B cell (primary cell): ENCODE results near the gene DCST2. TPM values are rescaled to one million over a fixed set of nuclear protein-coding genes. Genes with fewer than 3 reads are reported as not detected.

Source experiments
- ATAC-seq: fragments of 200-7000 bp; cut with Tn5 transposase; one replicate; pipeline ENCODE4 v1.10.0; 2021; ENCODE audit warnings: low read depth, mild to moderate bottlenecking, moderate number of reproducible peaks, moderate library complexity
- CTCF ChIA-PET: fragments of 350-600 bp; sonication (Branson Sonifier 250); formaldehyde crosslinking; loops from one replicate; lab custom pipeline; 2021; ENCODE audit warnings: antibody characterized with exemption, inconsistent platforms; lab: Charles Lee
- POLR2A ChIA-PET: fragments of 350-600 bp; sonication (Branson Sonifier 250); formaldehyde crosslinking; loops from one replicate; lab custom pipeline; 2021; ENCODE audit warnings: antibody characterized with exemption; lab: Charles Lee
- DNase-seq: peaks from one replicate; pipeline ENCODE4 v3.0.0; 2013
- H2AFZ ChIP-seq: 2 replicates; pipeline ENCODE4 v1.6.1; 2012; ENCODE audit warnings: mild to moderate bottlenecking, low read depth, low read length; ENCODE audit not compliant: insufficient read depth, poor library complexity, severe bottlenecking
- H3K27ac ChIP-seq, 2 donors: 1 replicate in 1 of 2; 2 replicates in 1 of 2; pipeline ENCODE4 v1.5.1; 2012 to 2013; ENCODE audit warnings: low read length in 2 of 2, mild to moderate bottlenecking in 2 of 2, moderate library complexity in 1 of 2
- H3K27me3 ChIP-seq, 4 experiments: fragments of 200-600 bp in 1 of 4; sonication (generic) in 1 of 4; replicated peaks in 1 of 4; 1 replicate in 2 of 4; 2 replicates in 2 of 4; pipeline versions ENCODE4 v1.6.1 to v1.7.0; 2013 to 2016; ENCODE audit warnings: low read length in 3 of 4, mild to moderate bottlenecking in 2 of 4, mixed read lengths in 1 of 4, moderate library complexity in 1 of 4; ENCODE audit not compliant: insufficient read depth in 4 of 4, control insufficient read depth in 3 of 4; ENCODE audit errors: control extremely low read depth in 1 of 4
- H3K36me3 ChIP-seq, 2 experiments: replicated peaks in 1 of 2; 1 replicate in 1 of 2; 2 replicates in 1 of 2; pipeline versions ENCODE4 v1.6.1 to v1.7.1; 2013; ENCODE audit warnings: low read length in 1 of 2; ENCODE audit not compliant: insufficient read depth in 2 of 2, control insufficient read depth in 1 of 2; ENCODE audit errors: control extremely low read depth in 1 of 2, extremely low read depth in 1 of 2
- H3K4me1 ChIP-seq, 2 donors: fragments of 200-600 bp in 1 of 2; sonication (generic) in 1 of 2; 1 replicate in 1 of 2; 2 replicates in 1 of 2; pipeline versions ENCODE4 v1.5.1 to v1.6.1; 2013 to 2017; ENCODE audit warnings: low read length in 2 of 2; ENCODE audit not compliant: control insufficient read depth in 2 of 2, insufficient read depth in 2 of 2
- H3K4me2 ChIP-seq: replicated peaks from 2 replicates; pipeline ENCODE3; 2012; ENCODE audit warnings: mild to moderate bottlenecking, low read depth, low read length; ENCODE audit not compliant: poor library complexity, severe bottlenecking
- H3K4me3 ChIP-seq, 5 experiments: fragments of 200-600 bp in 1 of 5; sonication (generic) in 1 of 5; 1 replicate in 3 of 5; 2 replicates in 2 of 5; pipeline versions ENCODE4 v1.5.1 to v1.7.0; 2011 to 2016; ENCODE audit warnings: low read length in 4 of 5, mild to moderate bottlenecking in 4 of 5, low read depth in 2 of 5, control low read depth in 1 of 5, moderate library complexity in 1 of 5; ENCODE audit not compliant: insufficient read depth in 1 of 5; ENCODE audit errors: control extremely low read depth in 1 of 5, extremely low read depth in 1 of 5
- H3K79me2 ChIP-seq: fragments of 200-600 bp; sonication (generic); one replicate; pipeline ENCODE4 v1.6.0; 2016; ENCODE audit warnings: low read length; ENCODE audit not compliant: control insufficient read depth, insufficient read depth
- H3K9ac ChIP-seq: fragments of 200-600 bp; sonication (generic); 2 replicates; pipeline ENCODE4 v1.6.1; 2017; ENCODE audit warnings: mild to moderate bottlenecking, low read length, moderate library complexity
- H3K9me3 ChIP-seq, 3 donors: one replicate each; pipeline versions ENCODE4 v1.6.1 to v1.7.1; 2013; ENCODE audit warnings: low read length in 2 of 3; ENCODE audit not compliant: control insufficient read depth in 2 of 3, insufficient read depth in 1 of 3; ENCODE audit errors: control extremely low read depth in 1 of 3
- H4K20me1 ChIP-seq: 2 replicates; pipeline ENCODE4 v1.6.0; 2012; ENCODE audit warnings: mild to moderate bottlenecking, low read length; ENCODE audit not compliant: insufficient read depth, control insufficient read depth, poor library complexity, severe bottlenecking
- H3K27ac Mint-ChIP-seq: one replicate; pipeline ENCODE4 v1.8.0; 2021; ENCODE audit warnings: mixed read lengths
- H3K27me3 Mint-ChIP-seq: one replicate; pipeline ENCODE4 v1.8.0; 2021; ENCODE audit warnings: mixed read lengths
- H3K4me1 Mint-ChIP-seq: one replicate; pipeline ENCODE4 v1.8.0; 2021; ENCODE audit warnings: mixed read lengths
- H3K4me3 Mint-ChIP-seq: one replicate; pipeline ENCODE4 v1.8.0; 2021; ENCODE audit warnings: mixed read lengths
- H3K9me3 Mint-ChIP-seq: one replicate; pipeline ENCODE4 v1.8.0; 2022; ENCODE audit warnings: mixed read lengths; ENCODE audit not compliant: insufficient read depth
- EZH2 ChIP-seq: IDR thresholded peaks from 2 replicates; pipeline ENCODE4 v1.6.1; 2012; ENCODE audit warnings: borderline replicate concordance, low read depth, mild to moderate bottlenecking, moderate library complexity, low read length; ENCODE audit not compliant: insufficient read depth, poor library complexity, severe bottlenecking
- WGBS: methylation state at CpG from one replicate; pipeline ENCODE4 v1.1.5; 2013; ENCODE audit warnings: missing lambda C conversion rate; ENCODE audit not compliant: insufficient coverage; 5-methylcytosine and 5-hydroxymethylcytosine counted together
- intact Hi-C: fragments of 100-400 bp; cut with micrococcal nuclease; formaldehyde crosslinking; loops from one replicate; pipeline ENCODE4 v1.10.0; 2022
- polyA plus RNA-seq: library from polyadenylated mRNA; depleted of rRNA; stranded (reverse); fragments of >200 nt; gene quantifications from 2 replicates; pipeline ENCODE4 v1.2.3, GENCODE V29; 2012
- small RNA-seq: library from RNA; depleted of rRNA; stranded (forward); fragments of <200 nt; gene quantifications from one replicate; pipeline ENCODE3, GENCODE V24; 2012; ENCODE audit warnings: low replicate concordance, low read depth; ENCODE audit not compliant: insufficient read length
- total RNA-seq, 2 donors: library from RNA; stranded (reverse); fragments of 120-200 nt in 1 of 2; gene quantifications; 1 replicate in 1 of 2; 2 replicates in 1 of 2; pipeline versions ENCODE4 v1.2.3 to v1.2.4, GENCODE V29; 2013 to 2022
- TF ChIP-seq, protein P1 (sequence below): fragments of 200-600 bp; IDR thresholded peaks from one replicate; pipeline ENCODE4 v1.8.0; 2022; ENCODE audit warnings: antibody characterized with exemption, mild to moderate bottlenecking

Gene DCST2
- total and polyA plus RNA-seq, 2 donors (not counting 1 experiment from before 2014, with no cell fraction given), result 0.89 to 5.4 TPM

DNA sequence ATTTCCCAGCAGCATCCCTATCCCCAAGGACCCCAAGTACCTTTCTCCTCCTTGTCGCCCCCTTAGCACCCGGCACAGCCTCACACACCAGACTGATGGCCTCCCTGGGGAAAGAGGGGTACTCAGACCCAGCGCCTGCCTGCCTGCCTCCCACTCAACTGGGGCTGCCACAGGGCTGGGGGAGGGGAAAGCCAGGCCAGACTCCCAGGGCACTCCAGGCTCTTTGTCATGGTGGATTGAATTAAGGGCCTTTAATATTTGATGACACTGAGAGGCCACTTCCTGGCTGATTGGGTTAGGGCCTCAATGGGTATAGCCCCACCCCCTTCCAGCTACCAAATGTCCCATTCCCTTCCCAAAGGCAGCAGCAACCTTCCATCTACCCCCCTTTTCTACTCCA lies 64.8 kb downstream of the DCST2 start:
- no peak overlapping the region for H3K4me3 Mint-ChIP-seq
- TF ChIP-seq, protein P1, sequence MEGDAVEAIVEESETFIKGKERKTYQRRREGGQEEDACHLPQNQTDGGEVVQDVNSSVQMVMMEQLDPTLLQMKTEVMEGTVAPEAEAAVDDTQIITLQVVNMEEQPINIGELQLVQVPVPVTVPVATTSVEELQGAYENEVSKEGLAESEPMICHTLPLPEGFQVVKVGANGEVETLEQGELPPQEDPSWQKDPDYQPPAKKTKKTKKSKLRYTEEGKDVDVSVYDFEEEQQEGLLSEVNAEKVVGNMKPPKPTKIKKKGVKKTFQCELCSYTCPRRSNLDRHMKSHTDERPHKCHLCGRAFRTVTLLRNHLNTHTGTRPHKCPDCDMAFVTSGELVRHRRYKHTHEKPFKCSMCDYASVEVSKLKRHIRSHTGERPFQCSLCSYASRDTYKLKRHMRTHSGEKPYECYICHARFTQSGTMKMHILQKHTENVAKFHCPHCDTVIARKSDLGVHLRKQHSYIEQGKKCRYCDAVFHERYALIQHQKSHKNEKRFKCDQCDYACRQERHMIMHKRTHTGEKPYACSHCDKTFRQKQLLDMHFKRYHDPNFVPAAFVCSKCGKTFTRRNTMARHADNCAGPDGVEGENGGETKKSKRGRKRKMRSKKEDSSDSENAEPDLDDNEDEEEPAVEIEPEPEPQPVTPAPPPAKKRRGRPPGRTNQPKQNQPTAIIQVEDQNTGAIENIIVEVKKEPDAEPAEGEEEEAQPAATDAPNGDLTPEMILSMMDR, result no peak
- no peak for TF ChIP-seq EZH2
- peaks cover 27% of the 10 kb centered on the region for H3K4me1 Mint-ChIP-seq
- ChIA-PET POLR2A (no interaction called here), CTCF (interaction anchor here (0.8 kb wide), 1 partner anchor 49 kb away, joined by 3 read pairs; no protein-coding TSS in a partner anchor)
- Histone ChIP-seq H3K9me3 (no peaks in the 10 kb centered on the region), H3K27me3 (no peaks in the 10 kb centered on the region), H3K4me1 (peaks cover 13 to 34% of the 10 kb centered on the region in 2 donors), H3K4me3 (no peak overlapping the region), H3K79me2 (peaks cover 75% of the 10 kb centered on the region), H3K9ac (no peak overlapping the region), H3K4me2 (no peak overlapping the region), H2AFZ (no peak overlapping the region), H4K20me1 (peaks cover 39% of the 10 kb centered on the region), H3K36me3 (peaks cover 6 to 61% of the 10 kb centered on the region in 2 experiments), H3K27ac (no peak overlapping the region)
- ATAC-seq (no peak), DNase-seq (no peak)
- WGBS, result 100% methylated on average over 2 of the region's 3 CpGs
- H3K27me3 Mint-ChIP-seq, result no peaks in the 10 kb centered on the region
- H3K9me3 Mint-ChIP-seq, result no peaks in the 10 kb centered on the region
- H3K27ac Mint-ChIP-seq, result peak overlapping the region; percentile 71
- intact Hi-C loops, result no loop called here

Small RNA genes lying within 50 kb of the gene (small RNA-seq; reads per million reads assigned to genes)
- not detected for gene MIR4258

Other genes starting within 250 kb of the DCST2 start
- gene KCNN3, start 163.5 kb downstream of the DCST2 start, total RNA-seq, result 0.17 and 0.29 TPM in 2 replicates
- 0.56 and 0.82 TPM in 2 replicates for gene KCNN3, start 163.5 kb downstream of the DCST2 start, polyA plus RNA-seq
- gene PMVK, start 97.1 kb downstream of the DCST2 start, total RNA-seq, result 15.0 TPM in 2 replicates
- 11.9 and 15.4 TPM in 2 replicates for gene PMVK, start 97.1 kb downstream of the DCST2 start, polyA plus RNA-seq
- gene PBXIP1, start 77.7 kb downstream of the DCST2 start, total RNA-seq, result 212 and 219 TPM in 2 replicates
- 77.6 and 88.8 TPM in 2 replicates for gene PBXIP1, start 77.7 kb downstream of the DCST2 start, polyA plus RNA-seq
- 47.5 and 52.7 TPM in 2 replicates for gene PYGO2, start 72.0 kb downstream of the DCST2 start, total RNA-seq
- gene PYGO2, start 72.0 kb downstream of the DCST2 start, polyA plus RNA-seq, result 13.0 and 22.2 TPM in 2 replicates
- 59.0 and 61.4 TPM in 2 replicates for gene SHC1, start 63.0 kb downstream of the DCST2 start, total RNA-seq
- gene SHC1, start 63.0 kb downstream of the DCST2 start, polyA plus RNA-seq, result 50.1 and 64.0 TPM in 2 replicates
- 16.8 and 17.5 TPM in 2 replicates for gene CKS1B, start 59.1 kb downstream of the DCST2 start, total RNA-seq
- gene CKS1B, start 59.1 kb downstream of the DCST2 start, polyA plus RNA-seq, result 24.4 and 33.0 TPM in 2 replicates
- gene FLAD1, start 50.4 kb downstream of the DCST2 start, total RNA-seq, result 49.6 and 51.4 TPM in 2 replicates
- 68.9 and 83.0 TPM in 2 replicates for gene FLAD1, start 50.4 kb downstream of the DCST2 start, polyA plus RNA-seq
- 1.7 and 2.0 TPM in 2 replicates for gene LENEP, start 40.2 kb downstream of the DCST2 start, total RNA-seq
- gene LENEP, start 40.2 kb downstream of the DCST2 start, polyA plus RNA-seq, result not detected in 2 replicates
- gene ZBTB7B, start 31.0 kb downstream of the DCST2 start, total RNA-seq, result 55.7 and 66.0 TPM in 2 replicates
- gene ZBTB7B, start 31.0 kb downstream of the DCST2 start, polyA plus RNA-seq, result 56.4 and 67.3 TPM in 2 replicates
- not detected in 2 replicates for gene DCST1, start within 50 bp of the DCST2 start, total RNA-seq
- gene DCST1, start within 50 bp of the DCST2 start, polyA plus RNA-seq, result 0.22 and 0.52 TPM in 2 replicates
- gene ADAM15, start 17.5 kb upstream of the DCST2 start, total RNA-seq, result 14.6 and 17.0 TPM in 2 replicates
- gene ADAM15, start 17.5 kb upstream of the DCST2 start, polyA plus RNA-seq, result 28.4 and 35.1 TPM in 2 replicates
- gene EFNA4, start 30.0 kb upstream of the DCST2 start, total RNA-seq, result 8.4 and 9.9 TPM in 2 replicates
- 6.5 and 10.6 TPM in 2 replicates for gene EFNA4, start 30.0 kb upstream of the DCST2 start, polyA plus RNA-seq
- gene EFNA3, start 45.1 kb upstream of the DCST2 start, total RNA-seq, result 1.6 and 3.7 TPM in 2 replicates
- 1.8 and 3.2 TPM in 2 replicates for gene EFNA3, start 45.1 kb upstream of the DCST2 start, polyA plus RNA-seq
- 0.56 TPM in 1 of 2 replicates, not detected in the other for gene EFNA1, start 94.1 kb upstream of the DCST2 start, total RNA-seq
- 0.28 and 1.5 TPM in 2 replicates for gene EFNA1, start 94.1 kb upstream of the DCST2 start, polyA plus RNA-seq
- 61.3 and 62.8 TPM in 2 replicates for gene SLC50A1, start 102.1 kb upstream of the DCST2 start, total RNA-seq
- gene SLC50A1, start 102.1 kb upstream of the DCST2 start, polyA plus RNA-seq, result 86.8 and 109 TPM in 2 replicates
- gene DPM3, start 106.8 kb upstream of the DCST2 start, total RNA-seq, result 39.9 and 41.7 TPM in 2 replicates
- 68.0 and 97.3 TPM in 2 replicates for gene DPM3, start 106.8 kb upstream of the DCST2 start, polyA plus RNA-seq
- gene KRTCAP2, start 139.5 kb upstream of the DCST2 start, total RNA-seq, result 136 and 151 TPM in 2 replicates
- 190 and 259 TPM in 2 replicates for gene KRTCAP2, start 139.5 kb upstream of the DCST2 start, polyA plus RNA-seq
- 1.3 and 2.6 TPM in 2 replicates for gene TRIM46, start 140.1 kb upstream of the DCST2 start, total RNA-seq
- 3.4 TPM in 2 replicates for gene TRIM46, start 140.1 kb upstream of the DCST2 start, polyA plus RNA-seq
- gene THBS3, start 174.1 kb upstream of the DCST2 start, total RNA-seq, result 26.0 and 28.6 TPM in 2 replicates
- 28.0 and 34.3 TPM in 2 replicates for gene THBS3, start 174.1 kb upstream of the DCST2 start, polyA plus RNA-seq
- gene MTX1, start 174.9 kb upstream of the DCST2 start, total RNA-seq, result 18.4 and 19.0 TPM in 2 replicates
- gene MTX1, start 174.9 kb upstream of the DCST2 start, polyA plus RNA-seq, result 34.2 and 40.4 TPM in 2 replicates
- gene ENTREP3, start 221.7 kb upstream of the DCST2 start, total RNA-seq, result 13.5 and 15.2 TPM in 2 replicates
- gene ENTREP3, start 221.7 kb upstream of the DCST2 start, polyA plus RNA-seq, result 5.3 and 7.6 TPM in 2 replicates
- 69.6 and 79.8 TPM in 2 replicates for gene SCAMP3, start 228.6 kb upstream of the DCST2 start, total RNA-seq
- 80.5 and 107 TPM in 2 replicates for gene SCAMP3, start 228.6 kb upstream of the DCST2 start, polyA plus RNA-seq
- gene CLK2, start 239.7 kb upstream of the DCST2 start, total RNA-seq, result 136 and 152 TPM in 2 replicates
- 159 and 161 TPM in 2 replicates for gene CLK2, start 239.7 kb upstream of the DCST2 start, polyA plus RNA-seq
- gene HCN3, start 243.7 kb upstream of the DCST2 start, total RNA-seq, result 9.0 and 9.2 TPM in 2 replicates
- gene HCN3, start 243.7 kb upstream of the DCST2 start, polyA plus RNA-seq, result 6.2 TPM in 2 replicates